GM19397 (cell line): ENCODE measurements around the gene WNK2.
A peak's percentile ranks its signal among the peaks of the same experiment; 100 is the strongest.
"Not testable (repeated sequence)": the region's sequence is repeated elsewhere in the genome, so short reads cannot be mapped to it uniquely, and the experiment has no call there.

Experiments used
- ATAC-seq: cut with Tn5 transposase; IDR thresholded peaks from one replicate; pipeline ENCODE4 v1.9.1; 2021; ENCODE audit warnings: mild to moderate bottlenecking, moderate library complexity; ENCODE audit not compliant: unreplicated experiment

Gene WNK2

DNA sequence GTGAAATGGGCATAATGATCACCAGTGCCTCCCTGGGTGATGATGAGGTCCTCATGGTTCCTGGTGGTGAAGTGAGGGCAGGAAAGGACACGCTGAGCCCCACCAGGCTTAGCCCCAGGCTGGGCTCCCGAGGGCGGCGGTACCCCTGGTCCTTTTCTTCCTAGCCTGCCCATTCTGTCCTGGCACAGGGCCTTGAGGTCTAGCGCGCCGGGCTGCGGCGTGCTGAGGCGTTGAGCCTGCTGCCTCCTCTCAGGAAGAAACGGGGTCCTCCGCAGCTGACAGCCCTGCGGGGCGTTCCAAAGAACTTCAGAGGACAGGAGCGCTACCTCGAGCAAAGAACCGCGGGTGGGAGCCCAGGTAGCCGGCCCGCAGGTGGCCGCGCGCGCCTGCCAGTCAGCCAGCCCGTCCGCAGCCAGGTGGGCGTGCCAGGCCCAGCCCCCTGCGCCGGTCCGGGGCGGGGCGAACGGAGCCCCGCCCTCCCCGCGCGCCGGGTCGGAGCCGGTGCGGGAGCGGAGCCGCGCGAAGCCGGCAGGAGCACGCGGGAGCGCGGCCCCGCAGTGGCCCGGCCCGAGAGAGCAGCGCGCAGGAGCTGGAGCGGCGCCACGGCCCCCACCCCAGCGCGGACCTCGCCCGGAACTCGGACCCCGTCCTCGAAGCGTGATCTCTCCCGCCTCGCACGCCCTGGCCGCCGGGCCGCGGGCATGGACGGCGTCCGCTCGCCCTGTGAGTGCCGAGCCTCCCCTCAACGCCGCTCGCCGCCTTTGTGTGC, at the start of gene WNK2:
WNK2 (plus strand) TSS at position 477 of the 769 bp plus-strand sequence. CDS start 791 bp downstream, outside the sequence.
- no peak for ATAC-seq

DNA sequence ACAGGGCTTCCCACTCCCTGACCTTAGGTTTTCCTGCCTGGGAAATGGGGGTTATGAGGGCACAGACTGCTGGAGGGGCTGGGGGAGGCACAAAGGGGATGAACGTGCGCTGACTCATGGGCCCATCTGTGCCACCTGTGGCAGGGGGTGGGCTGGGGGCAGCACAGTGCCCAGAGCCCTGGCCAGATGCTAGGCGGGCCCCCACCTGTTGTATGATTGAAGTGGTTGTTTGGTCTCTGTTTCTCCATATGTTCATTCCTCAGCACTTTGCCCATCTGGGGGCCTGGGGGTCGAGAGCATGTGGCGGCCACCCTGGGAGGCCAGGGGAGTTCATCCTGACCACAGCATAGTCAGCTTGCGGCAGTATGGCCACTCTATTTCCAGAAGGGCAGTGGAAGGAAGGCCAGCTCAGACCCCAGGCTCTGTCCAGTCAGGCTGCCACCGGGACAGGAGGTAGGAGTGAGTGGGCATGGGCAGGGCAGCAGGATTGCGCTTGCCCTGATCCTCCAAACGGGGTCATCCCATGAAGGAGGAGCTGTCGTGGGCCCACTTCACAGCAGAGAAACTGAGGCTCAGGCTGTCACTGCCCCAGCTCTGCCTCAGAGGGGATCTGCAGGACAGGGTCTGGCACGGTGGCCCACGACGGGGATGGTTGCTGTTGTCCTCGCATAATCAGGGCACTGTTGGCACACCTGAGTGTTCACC, 49.0 kb upstream of the WNK2 start:
- no peak for ATAC-seq

DNA sequence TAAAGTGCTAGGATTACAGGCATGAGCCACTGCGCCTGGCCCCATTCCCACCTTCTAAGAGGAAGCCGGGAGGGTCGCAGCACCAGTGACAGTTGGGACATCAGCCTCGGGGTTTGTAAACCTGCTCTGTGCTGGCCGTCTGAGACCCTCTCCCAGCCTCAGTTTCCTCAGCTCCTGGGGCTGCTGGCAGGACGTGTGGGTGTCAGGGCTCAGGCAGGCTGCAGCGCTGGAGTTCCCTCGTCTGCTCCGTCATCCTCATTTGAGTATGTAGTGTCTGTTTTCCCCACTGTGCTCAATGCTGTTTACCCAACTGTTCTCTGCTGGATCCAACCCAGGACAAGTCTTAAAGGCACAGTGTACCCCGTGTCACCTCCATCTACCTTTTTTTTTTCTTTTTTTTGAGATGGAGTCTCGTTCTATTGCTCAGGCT, 47.9 kb upstream of the WNK2 start:
- ATAC-seq, result no peak

DNA sequence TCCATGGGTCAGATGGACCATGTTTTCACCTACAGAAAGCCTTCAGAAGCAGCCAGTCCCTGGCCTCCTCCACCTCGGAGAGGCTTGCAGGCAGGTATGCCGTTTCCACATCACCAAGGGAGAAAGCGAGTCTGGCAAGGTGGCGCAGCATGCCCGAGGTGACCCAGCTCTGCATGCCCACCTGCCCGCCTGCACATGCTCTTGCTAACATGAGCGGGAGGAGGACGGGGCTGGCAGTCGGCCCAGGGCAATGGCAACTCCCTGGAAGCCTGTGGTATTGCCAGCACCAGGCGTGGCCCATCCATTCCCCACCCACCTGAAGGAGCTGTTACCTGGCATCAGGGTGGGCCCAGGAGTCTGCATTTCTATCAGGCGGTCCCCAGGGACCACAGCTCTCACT, 46.6 kb upstream of the WNK2 start:
- no peak for ATAC-seq

DNA sequence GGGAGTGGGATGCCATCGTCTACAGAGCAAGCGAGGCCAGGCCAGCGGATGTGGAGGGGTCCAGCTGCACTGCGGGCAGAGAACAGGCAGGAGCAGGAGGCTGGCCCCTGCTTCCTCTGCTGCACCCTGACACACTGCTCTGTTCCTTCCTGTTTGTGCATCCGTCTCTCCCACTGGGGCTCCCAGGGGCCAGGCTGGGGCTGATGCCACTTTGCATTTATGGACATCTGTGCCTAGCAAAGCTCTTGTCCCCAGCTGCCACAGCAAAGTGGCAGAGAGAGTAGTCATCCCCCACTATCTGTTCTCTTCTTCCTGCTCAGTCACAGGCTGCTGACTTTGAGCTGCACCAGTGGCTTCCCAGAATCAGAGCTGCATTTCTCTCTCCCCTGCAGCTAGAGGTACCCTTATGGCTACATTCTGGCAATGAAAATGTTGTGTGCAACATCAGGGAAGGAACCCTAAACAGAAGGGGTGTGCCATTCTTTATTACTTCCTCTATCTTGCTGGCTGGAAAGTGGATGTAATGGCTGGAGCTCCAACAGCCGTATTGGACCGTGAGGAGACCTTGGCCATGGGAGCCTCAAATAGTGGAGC, 45.7 kb upstream of the WNK2 start:
- no peak for ATAC-seq

DNA sequence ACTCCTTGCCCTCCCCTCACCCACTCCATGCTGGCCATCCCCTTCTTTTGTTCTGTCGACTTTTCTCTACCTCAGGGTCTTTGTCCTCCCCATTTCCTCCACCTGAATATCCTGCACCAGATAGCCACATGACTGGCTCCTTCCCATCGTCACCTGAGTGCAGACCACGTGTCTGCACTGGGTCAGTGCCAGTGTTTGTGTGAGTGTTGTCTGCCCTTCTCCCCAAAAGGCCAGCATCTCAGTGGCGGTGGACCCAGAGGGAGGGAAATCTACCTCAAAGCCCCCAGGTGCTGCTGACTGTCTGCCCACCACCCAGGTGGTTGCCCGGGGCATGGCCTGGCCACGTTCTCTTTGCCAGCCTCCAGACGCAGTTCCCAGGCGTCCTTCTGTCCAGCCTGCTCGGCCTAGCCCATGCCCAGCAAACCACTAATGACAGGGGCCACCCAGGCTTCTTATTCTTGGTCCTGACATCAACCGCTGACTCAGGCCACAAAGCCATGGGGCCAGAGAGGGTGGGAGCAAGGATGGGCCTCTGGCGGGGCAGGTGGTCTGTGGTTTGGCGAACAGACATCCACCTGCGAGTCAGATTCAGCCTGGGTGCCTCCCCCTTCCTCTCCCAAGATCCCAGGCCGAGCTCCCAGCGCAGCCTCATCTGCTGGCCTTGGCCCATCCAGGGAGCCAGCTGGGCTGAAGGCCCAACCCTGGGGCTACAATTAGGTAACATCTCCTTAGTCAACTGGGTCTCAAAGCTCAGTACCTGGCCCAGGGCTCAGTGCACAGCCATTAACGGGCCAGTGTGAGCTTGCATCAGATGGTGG, 44.4 kb upstream of the WNK2 start:
- ATAC-seq, result no peak

DNA sequence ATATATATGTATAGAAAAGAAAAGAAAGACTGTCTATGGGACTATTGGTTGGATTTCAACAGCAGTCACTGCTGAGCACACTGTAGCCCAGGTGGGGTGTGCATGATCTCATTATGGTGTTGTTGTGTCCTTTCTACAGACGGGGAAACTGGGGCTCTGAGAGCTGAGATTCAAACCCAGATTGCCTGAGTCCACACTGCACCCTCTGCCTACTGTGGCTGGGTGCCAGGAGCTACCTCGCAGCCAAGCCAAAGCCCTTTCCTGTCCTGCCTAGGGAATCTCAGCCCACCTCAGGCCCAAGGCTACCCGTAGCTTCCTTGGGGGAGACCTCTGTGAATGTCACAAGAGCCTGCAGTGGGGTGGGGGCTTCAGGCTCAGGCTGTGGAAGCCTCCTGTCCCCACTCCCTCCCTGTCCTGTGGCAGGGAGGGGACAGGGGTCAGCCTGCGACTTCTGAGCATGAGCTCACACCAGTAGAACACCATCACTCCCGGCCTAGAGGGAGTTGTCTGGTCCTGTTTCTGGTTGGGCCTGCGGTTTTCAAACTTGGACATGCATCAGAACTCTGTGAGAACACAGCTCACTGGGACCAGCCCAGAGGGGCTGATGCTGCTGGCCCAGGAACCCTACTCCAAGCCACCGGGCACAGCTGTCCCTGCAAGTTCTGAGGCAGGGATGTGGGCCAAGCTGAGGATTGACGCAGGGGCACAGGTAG, 42.0 kb upstream of the WNK2 start:
- ATAC-seq, result no peak

DNA sequence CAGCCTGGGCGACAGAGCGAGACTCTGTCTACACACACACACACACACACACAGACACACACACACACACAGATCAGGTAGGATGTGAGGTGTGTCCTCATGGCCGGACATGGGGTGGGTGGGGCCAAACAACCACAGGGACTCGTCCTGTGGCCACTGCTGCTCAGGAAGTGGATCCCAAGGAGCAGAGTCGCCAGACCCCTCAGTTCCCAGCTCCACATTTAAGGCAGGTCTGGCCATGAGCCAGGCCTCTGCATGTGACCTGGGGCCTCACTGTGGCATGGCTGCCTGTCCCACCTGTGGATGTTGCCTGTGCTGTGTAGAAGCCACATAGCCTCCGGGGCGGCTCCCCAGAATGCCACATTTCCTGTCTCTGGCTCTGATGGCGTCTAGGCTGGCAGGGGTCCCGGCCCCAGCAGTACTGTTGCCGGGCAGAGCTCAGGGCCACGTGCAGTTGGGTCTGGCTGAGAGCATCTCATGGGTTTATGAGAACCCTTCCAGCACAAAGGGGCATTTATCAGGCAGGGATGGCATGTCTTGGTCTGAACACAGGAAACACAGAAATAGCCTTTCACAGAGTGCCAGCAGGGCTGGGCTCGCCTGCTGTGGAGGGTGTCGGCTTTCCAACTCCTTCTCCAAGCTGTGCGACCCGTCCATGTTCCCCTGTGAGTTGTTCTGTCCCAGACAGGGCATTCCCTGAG, 40.0 kb upstream of the WNK2 start:
- ATAC-seq, result no peak

DNA sequence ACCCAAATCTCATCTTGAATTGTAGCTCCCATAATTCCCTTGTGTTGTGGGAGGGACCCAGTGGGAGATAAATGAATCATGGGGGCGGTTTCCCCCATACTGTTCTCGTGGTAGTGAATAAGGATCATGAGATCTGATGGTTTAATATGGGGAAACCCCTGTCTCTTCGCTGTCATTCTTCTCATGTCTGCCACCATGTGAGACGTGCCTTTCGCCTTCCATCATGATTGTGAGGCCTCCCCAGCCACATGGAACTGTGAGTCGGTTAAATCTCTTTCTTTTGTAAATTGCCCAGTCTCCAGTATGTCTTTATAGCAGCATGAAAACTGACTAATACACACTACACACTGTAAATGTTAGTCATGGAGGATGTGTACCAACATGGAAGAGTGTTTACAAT, 37.2 kb upstream of the WNK2 start:
- not testable (repeated sequence) for ATAC-seq

DNA sequence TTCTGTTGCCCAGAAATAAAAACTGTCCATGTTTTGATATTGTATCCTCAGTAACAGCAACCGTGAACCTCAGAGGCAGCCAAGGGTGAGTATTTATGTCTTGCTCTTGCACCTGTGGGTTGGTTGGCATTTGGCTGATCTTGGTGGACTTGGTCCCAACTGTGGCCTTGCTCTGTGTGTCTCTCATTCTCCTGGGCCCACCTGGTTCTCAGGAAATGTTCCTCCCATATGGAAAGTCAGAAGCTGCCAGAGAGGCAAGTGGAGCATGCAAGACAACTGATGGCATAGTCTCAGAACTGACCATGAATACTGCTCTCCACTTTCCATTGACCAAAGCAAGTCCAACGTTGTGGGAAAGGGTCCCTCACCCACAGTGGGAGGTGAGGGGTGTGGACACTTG, 36.3 kb upstream of the WNK2 start:
- no peak for ATAC-seq

DNA sequence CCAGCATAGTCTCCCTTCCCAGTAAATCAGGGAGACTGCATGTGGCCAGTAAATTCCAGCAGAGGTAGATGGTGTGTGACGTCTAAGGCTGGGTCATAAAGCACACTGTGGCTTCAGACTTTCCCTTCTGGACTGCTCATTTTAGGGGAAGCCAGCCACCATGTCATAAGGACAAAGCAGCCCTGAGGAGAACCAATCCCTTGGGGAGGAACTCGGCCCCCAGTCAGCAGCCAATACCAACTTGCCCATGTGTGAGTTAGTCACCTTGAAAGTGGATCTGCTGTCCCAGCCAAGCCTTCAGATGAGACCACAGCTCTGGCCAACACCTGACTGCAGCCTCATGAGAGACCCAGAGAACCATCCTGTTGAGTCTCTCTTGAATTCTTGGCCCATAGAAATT, 35.2 kb upstream of the WNK2 start:
- ATAC-seq, result no peak

DNA sequence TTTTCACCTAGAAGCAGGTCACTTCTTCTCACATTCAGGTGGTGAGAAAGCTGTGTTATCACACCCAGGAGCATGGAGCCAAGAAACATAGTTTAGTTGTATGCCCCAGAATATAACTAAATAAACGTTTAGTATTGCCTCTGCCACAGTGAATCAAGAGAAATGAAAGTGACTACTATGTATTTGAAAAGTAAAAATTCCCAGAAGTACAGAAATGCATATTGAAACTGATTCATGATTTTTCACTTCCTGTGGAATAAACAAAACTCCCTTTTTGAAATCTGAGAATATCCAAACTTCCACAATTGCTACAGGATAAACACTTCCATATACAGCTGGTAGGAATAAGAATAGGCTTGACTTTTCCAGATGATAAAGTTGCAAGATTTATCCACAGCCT, 34.6 kb upstream of the WNK2 start:
- no peak for ATAC-seq

DNA sequence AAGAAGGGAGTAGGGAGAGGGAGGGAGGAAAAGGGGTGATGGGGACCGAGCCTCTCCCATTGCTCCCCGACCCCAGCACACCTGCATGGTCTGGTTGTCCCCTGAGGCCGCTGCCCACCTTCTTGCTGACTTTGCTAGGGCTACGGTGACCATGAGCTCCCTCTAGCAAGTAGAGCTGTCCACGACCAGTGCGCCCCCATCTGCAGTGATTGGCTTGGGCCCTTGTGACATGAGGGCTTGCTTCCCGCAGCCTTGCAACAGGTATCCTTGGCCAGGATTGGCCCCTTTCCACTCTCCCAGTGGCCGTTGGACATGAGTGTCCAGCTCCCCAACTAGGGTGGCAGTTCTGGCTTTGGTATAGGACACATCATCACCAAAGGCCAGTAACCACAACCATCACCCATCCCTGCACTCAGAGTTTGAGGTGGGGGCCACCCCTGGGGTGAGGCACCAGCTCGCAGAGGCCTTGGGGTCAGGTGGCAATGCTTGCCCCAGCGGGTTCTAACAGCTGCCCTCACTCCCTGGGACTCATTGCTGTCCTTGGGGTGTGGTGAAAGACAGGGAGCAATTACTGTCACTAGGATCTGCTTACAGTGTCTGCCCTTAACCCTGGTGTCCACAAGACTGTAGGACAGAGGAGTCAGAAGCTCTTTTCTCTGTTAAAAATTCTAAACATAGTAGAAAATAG, 32.7 kb upstream of the WNK2 start:
- no peak for ATAC-seq

DNA sequence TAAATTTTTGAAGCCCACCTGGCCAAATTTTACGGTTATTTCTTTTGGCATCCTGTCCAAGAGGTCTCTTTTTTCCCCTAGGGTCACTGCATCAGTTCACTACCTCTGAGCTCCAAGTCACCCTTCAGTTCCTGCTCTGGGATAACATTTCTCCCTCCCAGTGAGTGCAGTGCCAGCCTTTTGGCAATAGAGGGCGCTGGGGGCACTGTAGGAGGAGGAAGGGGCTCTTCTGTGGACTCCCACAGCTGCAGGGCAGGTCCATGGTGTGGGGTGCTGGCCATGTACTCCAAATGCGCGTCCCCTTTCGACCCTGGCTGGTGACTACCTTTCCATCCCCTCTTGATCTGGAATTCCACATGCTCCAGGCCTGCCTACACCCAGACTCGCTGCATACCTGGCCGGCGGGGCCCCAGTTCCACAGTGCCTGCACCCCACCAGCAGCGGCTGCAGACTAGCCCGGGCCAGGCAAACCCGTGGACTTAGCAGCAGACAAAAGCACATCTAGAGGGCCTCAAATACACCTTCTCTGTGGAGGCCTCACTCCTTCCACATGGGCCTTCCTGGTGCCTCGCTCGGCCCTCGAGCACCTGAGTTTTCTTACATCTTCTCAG, 29.5 kb upstream of the WNK2 start:
- no peak for ATAC-seq

DNA sequence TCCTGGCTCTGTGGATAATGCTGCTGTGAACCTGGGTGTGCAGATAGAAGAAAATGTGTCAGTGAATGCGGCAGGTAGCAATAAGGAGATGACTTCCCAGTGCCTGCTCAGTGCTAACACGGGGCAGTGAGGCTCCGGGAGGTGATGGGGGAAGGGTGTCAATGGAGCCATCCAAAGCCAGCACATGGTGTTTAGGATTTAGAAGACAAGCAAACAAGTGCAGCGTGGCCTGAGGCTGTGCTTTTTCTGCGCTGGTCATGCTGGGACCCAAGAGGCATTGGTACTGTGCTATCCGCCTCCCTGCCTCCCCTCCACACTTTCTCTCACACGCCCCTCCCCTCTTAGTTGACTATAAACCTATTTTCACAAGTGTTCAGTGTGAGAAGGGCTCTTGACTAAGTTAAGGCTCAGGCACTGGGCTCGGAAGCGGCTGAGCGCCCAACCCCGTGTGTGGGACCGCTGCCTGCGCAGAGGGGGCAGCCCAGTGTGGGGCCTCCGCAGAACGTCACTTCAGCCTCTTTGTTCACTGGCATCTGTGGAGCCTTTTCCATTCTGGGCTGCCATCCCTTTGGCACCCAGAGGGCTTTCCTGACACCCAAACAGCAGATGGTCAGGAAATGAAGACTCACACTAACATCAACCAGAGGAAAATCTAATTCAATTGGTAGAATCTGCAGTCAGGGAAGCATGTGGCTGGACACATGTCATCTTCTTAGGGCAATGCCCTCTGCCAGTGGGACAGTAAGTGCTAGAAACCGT, 28.0 kb upstream of the WNK2 start:
- no peak for ATAC-seq

DNA sequence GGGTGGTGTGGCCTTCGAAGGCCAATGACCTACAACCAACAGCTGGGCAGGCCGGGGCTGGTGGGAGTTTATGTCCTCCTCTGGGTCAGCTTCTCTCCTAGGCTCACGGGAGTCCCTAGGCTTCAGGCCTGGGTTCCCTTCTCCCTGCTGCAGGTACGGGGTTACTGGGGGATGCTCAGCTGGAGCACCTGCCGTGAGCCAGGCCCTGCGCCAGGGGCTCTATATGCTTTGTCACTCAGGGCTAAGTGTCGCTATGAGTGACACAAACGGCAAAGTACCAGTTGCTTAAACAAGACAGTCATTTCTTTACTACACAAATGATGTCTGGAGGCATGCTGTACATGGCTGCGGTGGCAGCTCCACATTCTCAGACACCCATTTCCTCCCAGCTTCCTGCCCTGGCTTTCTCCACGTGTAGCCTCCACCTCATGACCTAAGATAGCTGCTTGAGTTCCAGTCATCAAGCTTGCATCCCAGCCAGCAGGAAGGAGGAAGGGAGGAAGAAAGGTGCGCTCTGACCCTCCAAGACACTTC, 27.4 kb upstream of the WNK2 start:
- ATAC-seq, result no peak

DNA sequence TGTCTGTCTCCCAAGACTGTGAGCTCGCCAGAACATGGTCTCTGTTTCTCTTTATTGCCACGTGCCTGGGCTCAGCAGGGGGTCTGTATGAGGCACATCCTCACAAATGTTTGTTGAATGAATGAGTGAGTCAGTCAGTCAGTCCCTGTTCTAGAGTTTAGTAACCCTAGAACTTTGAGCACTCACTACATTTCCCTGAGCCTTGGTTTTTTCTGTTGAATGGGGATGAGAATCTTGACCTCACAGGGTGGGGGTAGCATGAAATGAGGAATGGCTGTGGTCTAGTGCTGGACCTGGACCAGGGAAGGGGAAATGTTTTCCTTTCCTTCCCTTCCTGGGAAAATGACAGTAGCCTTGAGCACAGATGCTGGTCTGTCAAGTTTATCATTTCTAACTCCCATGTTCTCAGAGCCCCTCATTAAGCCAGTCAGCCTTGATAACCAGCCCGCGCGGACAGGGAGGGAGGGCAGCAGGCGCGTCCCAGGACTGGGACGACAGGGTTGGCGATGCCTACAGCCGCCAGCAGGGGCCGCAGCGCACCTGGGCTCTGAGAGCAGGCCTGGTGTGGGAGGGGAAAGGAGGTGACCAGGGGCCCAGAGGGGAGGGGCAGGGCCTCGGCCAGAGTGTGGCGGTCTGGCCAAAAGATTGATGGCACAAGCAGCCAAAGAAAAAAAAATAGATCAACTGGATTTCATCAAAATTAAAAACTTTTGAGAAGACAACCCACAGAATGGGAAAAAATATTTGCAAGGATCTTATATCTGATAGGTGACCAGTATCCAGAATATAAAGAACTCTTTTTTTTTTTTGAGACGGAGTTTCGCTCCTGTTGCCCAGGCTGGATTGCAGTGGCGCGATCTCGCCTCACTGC, 24.1 kb upstream of the WNK2 start:
- ATAC-seq, result peak; percentile 93
